ENCODE data around the gene ADORA1.

The ADORA1 gene

GRCh38 chr1:203171341-203172183, 44.0 kb downstream of the ADORA1 start:
- DNase-seq (ENCODE audit: low read depth in 2 of 2, low spot score in 1 of 2), result no peak

DNA sequence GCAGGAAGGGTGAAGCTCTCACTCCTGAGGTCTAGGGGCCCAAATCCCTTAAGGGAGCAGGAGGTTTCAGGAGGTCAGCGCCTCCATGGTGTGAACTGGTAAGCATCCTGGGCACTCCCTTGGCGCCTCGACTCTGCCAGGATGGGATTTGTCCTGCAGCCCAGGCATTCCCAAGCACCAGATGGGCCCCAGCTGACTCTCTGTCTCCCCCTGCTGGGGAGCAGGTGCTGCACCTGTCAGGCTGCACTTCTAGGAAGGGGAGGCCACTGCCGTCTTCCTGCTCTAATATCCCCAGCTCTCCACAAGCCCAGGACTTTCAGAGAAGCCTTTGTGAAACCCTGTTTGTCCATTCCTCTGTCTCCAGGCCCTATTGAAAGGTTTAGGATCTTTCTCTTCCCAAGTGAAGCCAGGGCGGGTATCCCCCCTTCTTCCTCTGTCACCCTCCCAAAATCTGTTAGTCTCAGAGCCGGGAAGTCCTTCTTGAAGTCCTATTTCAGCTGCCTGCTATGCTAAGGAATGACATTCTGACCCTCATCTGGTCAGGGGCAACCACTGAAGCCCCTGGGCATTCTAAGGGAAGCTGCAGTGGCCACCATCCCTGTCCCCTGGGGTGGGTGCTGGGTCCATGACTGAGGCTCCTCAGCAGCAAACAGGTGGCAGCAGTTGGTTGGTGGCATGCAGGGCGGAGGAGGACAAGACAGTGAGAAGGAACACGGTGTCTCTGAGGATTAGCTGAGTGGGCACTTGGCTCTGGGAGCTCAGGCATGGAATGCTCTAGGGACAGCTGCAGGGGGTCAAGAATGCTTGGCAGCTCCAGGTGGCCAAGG, 44.9 kb downstream of the ADORA1 start:
- no peak for DNase-seq (ENCODE audit: low read depth in 2 of 2, low spot score in 1 of 2)

- no peak for DNase-seq (ENCODE audit: low read depth in 2 of 2, low spot score in 1 of 2)
Observed at GRCh38 chr1:203173011-203173555, 45.6 kb downstream of the ADORA1 start.

DNA sequence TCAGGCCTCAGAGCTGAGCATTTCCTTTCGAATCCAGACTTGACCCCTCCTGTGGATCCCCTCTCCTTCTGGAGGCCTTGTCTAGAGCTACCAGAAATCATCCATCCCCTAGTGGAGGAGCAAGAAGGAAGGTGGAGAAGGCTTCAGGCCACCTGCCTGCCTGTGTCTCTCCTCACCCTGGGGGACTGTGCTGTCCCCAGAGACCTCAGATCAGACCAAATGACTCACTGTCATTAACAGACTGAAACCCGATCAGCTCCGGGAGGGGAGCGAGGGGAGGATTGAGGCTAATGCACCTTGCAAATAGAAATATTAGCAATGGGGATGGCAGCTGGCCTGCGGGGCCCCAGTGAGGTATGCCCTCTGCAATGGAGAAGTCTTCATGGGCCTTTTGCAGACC, 46.0 kb downstream of the ADORA1 start:
- DNase-seq (ENCODE audit: low read depth in 2 of 2, low spot score in 1 of 2), result no peak

DNA sequence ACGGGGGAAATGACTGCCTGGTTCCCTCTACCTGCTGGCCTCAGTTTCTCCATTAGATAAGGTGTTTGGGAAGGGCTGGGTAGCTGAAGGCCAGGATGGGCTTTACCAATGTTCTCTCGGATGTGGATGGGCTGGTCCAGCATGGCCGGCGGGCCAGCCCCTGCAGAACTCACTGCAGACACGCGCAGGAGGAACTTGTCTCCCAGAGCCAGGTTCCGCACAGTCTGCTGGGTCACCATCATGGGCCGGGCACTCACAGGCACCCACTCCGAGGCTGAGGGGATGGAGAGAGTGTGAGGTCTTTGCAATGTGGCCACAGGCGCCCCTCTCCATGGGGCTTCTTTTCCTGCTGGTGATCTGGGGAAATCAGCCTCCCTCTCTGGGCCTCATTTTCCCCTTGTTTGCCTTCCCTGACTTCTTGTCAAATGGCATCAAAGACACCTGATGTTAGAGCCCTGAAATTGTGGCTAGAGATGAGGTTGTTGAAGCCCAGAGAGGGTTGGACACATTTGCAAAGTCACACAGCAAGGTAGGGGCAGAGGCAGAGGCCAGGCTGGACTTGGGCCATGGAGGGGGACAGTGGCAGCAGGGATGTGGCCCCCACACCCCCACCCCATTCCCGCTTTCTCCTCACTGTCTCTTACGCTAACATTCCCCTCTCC, 46.9 kb downstream of the ADORA1 start:
- no peak for DNase-seq (ENCODE audit: low read depth in 2 of 2, low spot score in 1 of 2)

GRCh38 chr1:203175237-203175826, 47.8 kb downstream of the ADORA1 start, which contains the start of gene MYBPH:
MYBPH (minus strand) TSS chr1:203175826; CDS start chr1:203175755, 71 bp downstream.
- no peak for DNase-seq (ENCODE audit: low read depth in 2 of 2, low spot score in 1 of 2)

GRCh38 chr1:203175827-203176241, 48.3 kb downstream of the ADORA1 start:
- DNase-seq (ENCODE audit: low read depth in 2 of 2, low spot score in 1 of 2), result no peak

GRCh38 chr1:203176273-203177035, 48.9 kb downstream of the ADORA1 start:
- DNase-seq (ENCODE audit: low read depth in 2 of 2, low spot score in 1 of 2), result no peak

- no peak for DNase-seq (ENCODE audit: low read depth in 2 of 2, low spot score in 1 of 2)
Observed at GRCh38 chr1:203177036-203177405, 49.5 kb downstream of the ADORA1 start.

DNA sequence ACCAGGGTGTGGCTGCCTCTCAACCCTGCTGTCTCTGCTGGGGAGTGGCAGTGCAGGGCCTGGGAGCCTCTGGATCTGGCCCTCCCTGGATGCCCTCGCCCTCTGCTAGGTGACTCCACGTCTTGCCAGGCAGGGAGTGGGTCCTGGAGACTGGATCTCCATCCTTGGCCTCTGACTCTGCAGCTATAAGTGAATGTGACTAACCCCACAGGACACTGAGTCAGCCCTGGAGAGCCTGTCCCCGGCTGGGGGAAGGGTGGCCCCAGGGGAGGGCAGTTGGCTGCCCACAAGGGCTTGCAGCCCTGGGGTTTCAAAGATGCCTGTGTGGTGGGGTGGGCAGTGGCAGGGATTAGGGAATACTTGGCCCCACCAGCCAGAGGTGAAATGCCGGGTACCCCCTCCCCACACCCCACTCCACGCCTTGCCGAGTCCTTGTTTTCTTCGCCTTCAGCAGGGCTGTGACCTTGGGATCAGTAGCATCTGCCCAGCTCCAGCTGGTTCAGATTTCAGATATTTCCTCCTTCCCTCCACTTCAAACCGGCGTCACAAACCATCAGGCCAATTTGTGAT, 50.0 kb downstream of the ADORA1 start:
- no peak for DNase-seq (ENCODE audit: low read depth in 2 of 2, low spot score in 1 of 2)

DNA sequence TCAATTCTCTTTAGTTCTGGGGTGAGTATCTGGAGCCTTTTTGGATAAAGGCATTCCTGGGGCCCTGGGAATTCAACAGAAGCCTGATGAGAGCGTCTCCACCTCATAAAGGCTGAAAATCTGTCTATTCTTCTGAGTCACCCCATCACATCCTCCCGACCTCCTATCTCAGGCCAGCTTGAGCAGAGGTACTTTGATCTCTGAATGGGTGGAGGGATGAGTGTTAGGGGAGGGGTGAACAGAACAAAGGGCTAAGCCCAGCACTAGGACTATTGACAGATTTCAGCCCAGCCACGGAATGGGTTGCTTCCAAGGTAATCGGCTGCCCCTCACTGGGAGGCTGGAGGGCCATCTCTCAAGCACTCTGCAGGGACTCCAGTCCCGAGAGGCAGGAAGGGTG, 50.6 kb downstream of the ADORA1 start:
- no peak for DNase-seq (ENCODE audit: low read depth in 2 of 2, low spot score in 1 of 2)

GRCh38 chr1:203178821-203179666, 51.5 kb downstream of the ADORA1 start:
- no peak for DNase-seq (ENCODE audit: low read depth in 2 of 2, low spot score in 1 of 2)

DNA sequence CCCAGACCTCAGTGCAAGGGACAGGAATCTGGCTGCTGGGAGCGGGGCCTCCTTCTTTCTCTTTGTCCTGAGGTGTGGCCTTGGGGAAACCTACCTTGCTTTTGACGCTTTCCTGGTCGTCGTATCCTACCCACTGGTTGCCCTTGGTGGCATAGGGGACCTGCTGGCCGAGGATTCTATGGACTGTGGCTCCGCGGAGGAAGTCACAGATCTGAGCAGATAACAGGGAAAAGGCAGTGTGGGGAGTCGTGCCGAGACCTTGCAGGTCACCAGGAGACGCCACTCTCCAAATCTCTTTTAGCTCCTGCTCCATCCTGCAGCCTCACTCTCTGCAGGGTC, 52.1 kb downstream of the ADORA1 start:
- DNase-seq (ENCODE audit: low read depth in 2 of 2, low spot score in 1 of 2), result no peak

GRCh38 chr1:203180611-203181330, 53.2 kb downstream of the ADORA1 start:
- DNase-seq (ENCODE audit: low read depth in 2 of 2, low spot score in 1 of 2), result no peak

GRCh38 chr1:203181586-203182386, 54.3 kb downstream of the ADORA1 start:
- no peak for DNase-seq (ENCODE audit: low read depth in 2 of 2, low spot score in 1 of 2)

GRCh38 chr1:203182387-203182953, 54.9 kb downstream of the ADORA1 start:
- DNase-seq (ENCODE audit: low read depth in 2 of 2, low spot score in 1 of 2), result no peak

DNA sequence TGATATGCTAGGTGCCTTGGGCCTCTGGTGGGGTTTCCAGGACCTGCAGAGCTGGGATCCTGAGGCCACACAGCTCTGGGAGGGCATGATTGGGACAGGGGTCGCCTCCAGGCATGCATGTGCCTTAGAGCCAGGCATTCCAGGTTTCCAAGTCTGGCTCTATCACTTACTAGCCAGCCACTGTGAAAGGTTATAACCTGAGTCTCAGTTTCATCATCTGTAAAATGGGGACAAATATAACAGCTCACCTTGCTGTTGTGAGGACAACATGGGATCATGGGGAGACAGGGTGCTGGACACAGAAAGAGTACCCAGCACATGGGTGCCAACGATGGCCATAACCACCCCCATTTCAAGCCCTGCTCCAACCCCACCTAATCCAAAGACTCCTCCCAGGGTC, 56.3 kb downstream of the ADORA1 start:
- no peak for DNase-seq (ENCODE audit: low read depth in 2 of 2, low spot score in 1 of 2)
